Esophagus muscularis mucosa (tissue), 4 donors: ENCODE results near the gene PZP. TPM values are rescaled to one million over a fixed set of nuclear protein-coding genes. Genes with fewer than 3 reads are reported as not detected.
"Not testable (repeated sequence)": the region's sequence is repeated elsewhere in the genome, so short reads cannot be mapped to it uniquely, and the experiment has no call there.

Source experiments
- DNase-seq: peaks from one replicate; pipeline ENCODE4 v3.0.0-alpha.2; 2017; ENCODE audit errors: extremely low spot score
- H3K27ac ChIP-seq, 4 donors: fragments of 200-600 bp; sonication (generic); replicated peaks in 1 of 4; 1 replicate in 3 of 4; 2 replicates in 1 of 4; pipeline ENCODE4 v1.5.1; 2016 to 2019; ENCODE audit warnings: mild to moderate bottlenecking in 1 of 4
- H3K27me3 ChIP-seq, 4 donors: fragments of 200-600 bp; sonication (generic); one replicate each; pipeline versions ENCODE4 v1.5.1 to v1.6.0; 2016 to 2019
- H3K36me3 ChIP-seq, 4 donors: fragments of 200-600 bp; sonication (generic); one replicate each; pipeline ENCODE4 v1.5.1; 2016 to 2019
- H3K4me1 ChIP-seq, 4 donors: fragments of 200-600 bp; sonication (generic); one replicate each; pipeline ENCODE4 v1.5.1; 2016 to 2019
- H3K4me3 ChIP-seq, 4 donors: fragments of 200-600 bp; sonication (generic); 1 replicate in 2 of 4; 2 replicates in 2 of 4; pipeline ENCODE4 v1.5.1; 2016 to 2019; ENCODE audit warnings: mild to moderate bottlenecking in 4 of 4, moderate library complexity in 1 of 4
- H3K9me3 ChIP-seq, 4 donors: fragments of 200-600 bp; sonication (generic); 1 replicate in 3 of 4; 2 replicates in 1 of 4; pipeline ENCODE4 v1.5.1; 2016 to 2019
- CTCF ChIP-seq, 3 experiments: fragments of 200-600 bp in 2 of 3; fragments of 450-650 bp in 1 of 3; sonication (generic) in 2 of 3; IDR thresholded peaks; one replicate each; pipeline ENCODE4 v1.5.1; 2017 to 2019; ENCODE audit warnings: antibody characterized with exemption in 3 of 3, mild to moderate bottlenecking in 2 of 3, moderate library complexity in 1 of 3
- EP300 ChIP-seq: sonication (generic); formaldehyde crosslinking; IDR thresholded peaks from one replicate; pipeline ENCODE4 v1.6.1; 2017; ENCODE audit warnings: antibody characterized with exemption
- POLR2A ChIP-seq: fragments of 450-650 bp; IDR thresholded peaks from one replicate; pipeline ENCODE4 v1.6.1; 2017; ENCODE audit warnings: antibody characterized with exemption, moderate library complexity, mild to moderate bottlenecking, low read depth
- POLR2AphosphoS5 ChIP-seq, 2 donors: sonication (generic); formaldehyde crosslinking; IDR thresholded peaks; one replicate each; pipeline ENCODE4 v1.6.1; 2017; ENCODE audit warnings: antibody characterized with exemption in 2 of 2
- WGBS: methylation state at CpG from one replicate; pipeline ENCODE4 v1.1.5; 2018; 5-methylcytosine and 5-hydroxymethylcytosine counted together
- intact Hi-C: fragments of 100-400 bp; cut with DNase I; formaldehyde crosslinking; loops from one replicate; pipeline ENCODE4 v1.15.1; 2023
- total RNA-seq, 4 donors: library from RNA; depleted of rRNA; stranded (reverse); fragments of >200 nt; gene quantifications; one replicate each; pipeline versions ENCODE4 v1.1.0 to v1.2.1, GENCODE V29; 2016

PZP gene
- total RNA-seq, 4 donors from 2014 or later, result 0.06 to 1.2 TPM; not detected in 2

GRCh38 chr12:9143929-9144729, 64.1 kb downstream of the PZP start:
- Histone ChIP-seq H3K36me3 (no peaks in the 10 kb centered on the region), H3K9me3 (peaks cover 0 to 16% (median 9%) of the 10 kb centered on the region in 4 donors), H3K4me1 (no peaks in the 10 kb centered on the region), H3K27me3 (no peaks in the 10 kb centered on the region), H3K27ac (no peak overlapping the region), H3K4me3 (no peak overlapping the region)
- WGBS, result 93% methylated on average over 3 of the region's 3 CpGs
- intact Hi-C loops, result no loop called here
- TF ChIP-seq CTCF (IDR thresholded peaks at IDR 0.05) (no peak), EP300 (no peak), POLR2A (no peak), POLR2AphosphoS5 (IDR thresholded peaks at IDR 0.05) (no peak)
- no peak for DNase-seq

- peaks cover 0 to 16% (median 9%) of the 10 kb centered on the region in 4 donors for H3K9me3 ChIP-seq
- H3K27me3 ChIP-seq, result no peaks in the 10 kb centered on the region
- no peak for TF ChIP-seq POLR2A
- no peak for TF ChIP-seq EP300
- no peak for TF ChIP-seq POLR2AphosphoS5 (IDR thresholded peaks at IDR 0.05)
- no peak for TF ChIP-seq CTCF (IDR thresholded peaks at IDR 0.05)
Measured at GRCh38 chr12:9143137-9143536, 65.1 kb downstream of the PZP start.

GRCh38 chr12:9139588-9140290, 68.5 kb downstream of the PZP start:
- WGBS, result 53% methylated on average over 2 of the region's 2 CpGs
- H3K4me1 ChIP-seq, H3K27ac ChIP-seq, intact Hi-C loops, H3K9me3 ChIP-seq, H3K36me3 ChIP-seq, DNase-seq, H3K27me3 ChIP-seq, H3K4me3 ChIP-seq: not testable (repeated sequence)

More at GRCh38 chr12:9143137-9143536, 65.1 kb downstream of the PZP start:
- H3K4me3 ChIP-seq, result no peak overlapping the region
- no peaks in the 10 kb centered on the region for H3K36me3 ChIP-seq
- no peaks in the 10 kb centered on the region for H3K4me1 ChIP-seq
- 81% methylated on average over 2 of the region's 2 CpGs for WGBS
- intact Hi-C loops, result no loop called here
- no peak overlapping the region for H3K27ac ChIP-seq
- DNase-seq, result no peak

- H3K27me3 ChIP-seq, result no peaks in the 10 kb centered on the region
- H3K27ac ChIP-seq, result no peak overlapping the region
- no peak overlapping the region for H3K4me3 ChIP-seq
- no peak for DNase-seq
- WGBS, result 76% methylated on average over 5 of the region's 5 CpGs
- H3K36me3 ChIP-seq, result no peaks in the 10 kb centered on the region
- intact Hi-C loops, result no loop called here
- peaks cover 0 to 7% (median 7%) of the 10 kb centered on the region in 4 donors for H3K4me1 ChIP-seq
- no peak for TF ChIP-seq CTCF (IDR thresholded peaks at IDR 0.05)
- TF ChIP-seq EP300, result no peak
- no peak for TF ChIP-seq POLR2AphosphoS5 (IDR thresholded peaks at IDR 0.05)
- no peak for TF ChIP-seq POLR2A
- no peaks in the 10 kb centered on the region for H3K9me3 ChIP-seq
Measured at GRCh38 chr12:9135903-9136310, 72.3 kb downstream of the PZP start.

- peaks cover 0 to 7% (median 7%) of the 10 kb centered on the region in 4 donors for H3K4me1 ChIP-seq
- DNase-seq, result no peak
- no peaks in the 10 kb centered on the region for H3K27me3 ChIP-seq
- H3K27ac ChIP-seq, result peak overlapping the region in 3 of 4 donors; percentile 45 to 71 (median 51)
- 37% methylated on average over 16 of the region's 16 CpGs for WGBS
- H3K36me3 ChIP-seq, result no peaks in the 10 kb centered on the region
- peak overlapping the region; percentile 8 to 21 (median 12) for H3K4me3 ChIP-seq
- no peaks in the 10 kb centered on the region for H3K9me3 ChIP-seq
- intact Hi-C loops, result no loop called here
- peak; percentile 11 to 22 for TF ChIP-seq POLR2AphosphoS5 (IDR thresholded peaks at IDR 0.05)
- peak; percentile 17 to 37 (median 27) for TF ChIP-seq CTCF (IDR thresholded peaks at IDR 0.05)
- TF ChIP-seq POLR2A, result no peak
- no peak for TF ChIP-seq EP300
Measured at GRCh38 chr12:9134981-9135628, 73.1 kb downstream of the PZP start.
